CD4-positive, alpha-beta memory T cell (primary cell): ENCODE results near the gene TRAF3. TPM values are rescaled to one million over a fixed set of nuclear protein-coding genes. Genes with fewer than 3 reads are reported as not detected.

Experiments
- CTCF ChIA-PET: fragments of 350-600 bp; sonication (Branson Sonifier 250); formaldehyde crosslinking; loops from one replicate; lab custom pipeline; 2021; ENCODE audit warnings: inconsistent platforms; ENCODE audit not compliant: partially characterized antibody; lab: Charles Lee
- POLR2A ChIA-PET: fragments of 350-600 bp; sonication (Branson Sonifier 250); formaldehyde crosslinking; loops from one replicate; lab custom pipeline; 2021; ENCODE audit not compliant: partially characterized antibody; lab: Charles Lee
- DNase-seq, 5 donors: peaks; one replicate each; pipeline versions ENCODE4 v3.0.0 to v3.0.0-alpha.2; 2020 to 2022; ENCODE audit warnings: mixed read lengths in 1 of 5
- H3K27ac ChIP-seq: one replicate; pipeline ENCODE4 v1.7.0; 2013; ENCODE audit warnings: low read depth, low read length
- H3K27me3 ChIP-seq: 2 replicates; pipeline ENCODE4 v1.7.0; 2013; ENCODE audit warnings: mild to moderate bottlenecking, low read length, moderate library complexity; ENCODE audit not compliant: insufficient read depth
- H3K36me3 ChIP-seq: 2 replicates; pipeline ENCODE4 v1.7.0; 2013; ENCODE audit warnings: mild to moderate bottlenecking, low read length, moderate library complexity; ENCODE audit not compliant: insufficient read depth
- H3K4me1 ChIP-seq: 2 replicates; pipeline ENCODE4 v1.7.0; 2013; ENCODE audit warnings: mild to moderate bottlenecking, low read length, moderate library complexity; ENCODE audit not compliant: insufficient read depth
- H3K4me3 ChIP-seq, 2 donors: one replicate each; pipeline ENCODE4 v1.7.0; 2013; ENCODE audit warnings: low read length in 2 of 2, mild to moderate bottlenecking in 1 of 2
- H3K9me3 ChIP-seq, 2 donors: one replicate each; pipeline ENCODE4 v1.7.0; 2013; ENCODE audit warnings: low read length in 2 of 2, control low read depth in 1 of 2; ENCODE audit not compliant: control insufficient read depth in 1 of 2
- H3K27ac Mint-ChIP-seq, 7 donors: one replicate each; pipeline ENCODE4 v1.8.0; 2020 to 2021; ENCODE audit warnings: mixed read lengths in 7 of 7, mild to moderate bottlenecking in 6 of 7, inconsistent platforms in 3 of 7, moderate library complexity in 3 of 7
- H3K27me3 Mint-ChIP-seq, 2 donors: one replicate each; pipeline ENCODE4 v1.8.0; 2020 to 2021; ENCODE audit warnings: mixed read lengths in 2 of 2
- H3K36me3 Mint-ChIP-seq, 2 donors: one replicate each; pipeline ENCODE4 v1.8.0; 2020 to 2021; ENCODE audit warnings: mixed read lengths in 2 of 2, inconsistent platforms in 1 of 2, mild to moderate bottlenecking in 1 of 2
- H3K4me1 Mint-ChIP-seq, 4 donors: one replicate each; pipeline ENCODE4 v1.8.0; 2020 to 2021; ENCODE audit warnings: mixed read lengths in 4 of 4, mild to moderate bottlenecking in 1 of 4
- H3K4me3 Mint-ChIP-seq, 8 donors: one replicate each; pipeline ENCODE4 v1.8.0; 2020 to 2021; ENCODE audit warnings: mixed read lengths in 8 of 8, mild to moderate bottlenecking in 7 of 8, moderate library complexity in 6 of 8, inconsistent platforms in 3 of 8
- H3K9me3 Mint-ChIP-seq, 8 donors: one replicate each; pipeline ENCODE4 v1.8.0; 2020 to 2021; ENCODE audit warnings: mixed read lengths in 8 of 8, mild to moderate bottlenecking in 5 of 8, inconsistent platforms in 3 of 8, moderate library complexity in 1 of 8
- intact Hi-C: fragments of 100-400 bp; cut with micrococcal nuclease; formaldehyde crosslinking; loops from one replicate; pipeline ENCODE4 v1.15.1; 2023
- polyA plus RNA-seq, 2 donors: library from polyadenylated mRNA; unstranded; fragments of 300-500 nt; fragmentation: Illumina TruSeq; gene quantifications; one replicate each; pipeline ENCODE4 v1.2.3, GENCODE V29; 2021
- total RNA-seq, 2 experiments: library from RNA; stranded (reverse); gene quantifications; one replicate each; pipeline ENCODE4 v1.2.3, GENCODE V29; 2021

Gene TRAF3
- total and polyA plus RNA-seq, 4 experiments from 2014 or later: 14.9 to 44.8 (median 32.2) TPM

- peaks cover 39 to 77% (median 53%) of the 10 kb centered on the region in 4 donors for H3K4me1 Mint-ChIP-seq
- H3K27ac Mint-ChIP-seq: peak overlapping the region; percentile 88 to 97 (median 96)
- CTCF ChIA-PET: no interaction called here
- POLR2A ChIA-PET: interaction anchor here (1.0 to 1.7 kb wide), 2 partner anchors 28 to 41 kb away, joined by 4 read pairs; no protein-coding TSS in a partner anchor
- H3K36me3 ChIP-seq: no peaks in the 10 kb centered on the region
- peaks cover 0 to 8% (median 0%) of the 10 kb centered on the region in 8 donors for H3K9me3 Mint-ChIP-seq
- peak overlapping the region; percentile 82 to 94 (median 92) for H3K4me3 Mint-ChIP-seq
- H3K27ac ChIP-seq: peak overlapping the region; percentile 90
- H3K27me3 Mint-ChIP-seq: peaks cover 0 to 3% of the 10 kb centered on the region in 2 donors
- intact Hi-C loops: loop anchor here (2.0 to 10.0 kb wide), 3 partner anchors 186 to 691 kb away; partner anchors contain the start of genes CDC42BPB, HSP90AA1 and RCOR1
- no peaks in the 10 kb centered on the region for H3K27me3 ChIP-seq
- H3K36me3 Mint-ChIP-seq: peaks cover 6 to 17% of the 10 kb centered on the region in 2 donors
- DNase-seq: no peak
- H3K4me3 ChIP-seq: peak overlapping the region; percentile 48 to 55
- no peaks in the 10 kb centered on the region for H3K9me3 ChIP-seq
- H3K4me1 ChIP-seq: peaks cover 63% of the 10 kb centered on the region
Measured at GRCh38 chr14:102777711-102778337, 575 bp downstream of the TRAF3 start.

GRCh38 chr14:102778338-102779083 lies 1.3 kb downstream of the TRAF3 start:
- peaks cover 6 to 17% of the 10 kb centered on the region in 2 donors for H3K36me3 Mint-ChIP-seq
- no peaks in the 10 kb centered on the region for H3K9me3 ChIP-seq
- intact Hi-C loops: loop anchor here (5.0 to 10.0 kb wide), 2 partner anchors 186 to 276 kb away; partner anchors contain the start of genes CDC42BPB and RCOR1
- DNase-seq: peak; percentile 49 to 55 (median 52)
- H3K4me3 Mint-ChIP-seq: peak overlapping the region; percentile 82 to 94 (median 92)
- H3K4me3 ChIP-seq: peak overlapping the region; percentile 48 to 55
- peaks cover 0 to 6% (median 0%) of the 10 kb centered on the region in 8 donors for H3K9me3 Mint-ChIP-seq
- peaks cover 40 to 76% (median 54%) of the 10 kb centered on the region in 4 donors for H3K4me1 Mint-ChIP-seq
- no peaks in the 10 kb centered on the region for H3K36me3 ChIP-seq
- peak overlapping the region; percentile 90 for H3K27ac ChIP-seq
- peaks cover 0 to 3% of the 10 kb centered on the region in 2 donors for H3K27me3 Mint-ChIP-seq
- POLR2A ChIA-PET: interaction anchor here (1.0 to 1.7 kb wide), 2 partner anchors 28 to 41 kb away, joined by 4 read pairs; no protein-coding TSS in a partner anchor
- H3K27ac Mint-ChIP-seq: peak overlapping the region; percentile 88 to 97 (median 96)
- H3K27me3 ChIP-seq: no peaks in the 10 kb centered on the region
- peaks cover 69% of the 10 kb centered on the region for H3K4me1 ChIP-seq
- CTCF ChIA-PET: no interaction called here

- DNase-seq: no peak
- Histone ChIP-seq H3K4me1 (peaks cover 72% of the 10 kb centered on the region), H3K27me3 (no peaks in the 10 kb centered on the region), H3K9me3 (no peaks in the 10 kb centered on the region), H3K36me3 (no peaks in the 10 kb centered on the region), H3K4me3 (peak overlapping the region; percentile 48 to 55), H3K27ac (peak overlapping the region; percentile 90)
- Mint-ChIP-seq H3K4me1 (peaks cover 44 to 79% (median 59%) of the 10 kb centered on the region in 4 donors), H3K4me3 (peak overlapping the region; percentile 82 to 94 (median 92)), H3K27ac (peak overlapping the region; percentile 88 to 97 (median 96)), H3K9me3 (peaks cover 0 to 6% (median 0%) of the 10 kb centered on the region in 8 donors), H3K36me3 (peaks cover 6 to 19% of the 10 kb centered on the region in 2 donors), H3K27me3 (peaks cover 0 to 3% of the 10 kb centered on the region in 2 donors)
- ChIA-PET POLR2A (interaction anchor here (1.7 kb wide), 1 partner anchor 40 kb away, joined by 4 read pairs; no protein-coding TSS in a partner anchor), CTCF (interaction anchor here (1.1 kb wide), 1 partner anchor 9 kb away, joined by 3 read pairs; no protein-coding TSS in a partner anchor)
- intact Hi-C loops: loop anchor here (5.0 to 10.0 kb wide), 2 partner anchors 187 to 276 kb away; partner anchors contain the start of genes CDC42BPB and RCOR1
Measured at GRCh38 chr14:102779084-102779462, 1.8 kb downstream of the TRAF3 start.

GRCh38 chr14:102779574-102780315 lies 2.5 kb downstream of the TRAF3 start:
- DNase-seq: no peak
- Mint-ChIP-seq H3K27ac (peak overlapping the region; percentile 13 to 93 (median 65)), H3K9me3 (peaks cover 0 to 6% (median 0%) of the 10 kb centered on the region in 8 donors), H3K27me3 (peaks cover 0 to under 1% of the 10 kb centered on the region in 2 donors), H3K4me1 (peaks cover 45 to 79% (median 60%) of the 10 kb centered on the region in 4 donors), H3K36me3 (peaks cover 10 to 21% of the 10 kb centered on the region in 2 donors), H3K4me3 (peak overlapping the region; percentile 65 to 94 (median 92))
- Histone ChIP-seq H3K27ac (peak overlapping the region; percentile 90), H3K4me3 (peak overlapping the region; percentile 24 to 55), H3K36me3 (no peaks in the 10 kb centered on the region), H3K4me1 (peaks cover 71% of the 10 kb centered on the region), H3K9me3 (no peaks in the 10 kb centered on the region), H3K27me3 (no peaks in the 10 kb centered on the region)
- CTCF ChIA-PET: interaction anchor here (1.1 kb wide), 1 partner anchor 9 kb away, joined by 3 read pairs; no protein-coding TSS in a partner anchor
- POLR2A ChIA-PET: interaction anchor here (1.7 kb wide), 1 partner anchor 39 kb away, joined by 4 read pairs; no protein-coding TSS in a partner anchor
- intact Hi-C loops: loop anchor here (5.0 to 10.0 kb wide), 2 partner anchors 187 to 275 kb away; partner anchors contain the start of genes CDC42BPB and RCOR1

GRCh38 chr14:102781063-102781462 lies 3.8 kb downstream of the TRAF3 start:
- H3K36me3 Mint-ChIP-seq: peaks cover 10 to 23% of the 10 kb centered on the region in 2 donors
- no peaks in the 10 kb centered on the region for H3K27me3 Mint-ChIP-seq
- Histone ChIP-seq H3K4me1 (peaks cover 73% of the 10 kb centered on the region), H3K27me3 (no peaks in the 10 kb centered on the region), H3K9me3 (no peaks in the 10 kb centered on the region), H3K36me3 (no peaks in the 10 kb centered on the region), H3K4me3 (no peak overlapping the region), H3K27ac (no peak overlapping the region)
- CTCF ChIA-PET: no interaction called here
- DNase-seq: no peak
- H3K9me3 Mint-ChIP-seq: peaks cover 0 to 6% (median 0%) of the 10 kb centered on the region in 8 donors
- H3K4me1 Mint-ChIP-seq: peaks cover 53 to 81% (median 66%) of the 10 kb centered on the region in 4 donors
- intact Hi-C loops: no loop called here
- peak overlapping the region in 1 of 7 donors; percentile 35 for H3K27ac Mint-ChIP-seq
- peak overlapping the region in 5 of 8 donors; percentile 17 to 93 (median 64) for H3K4me3 Mint-ChIP-seq
- POLR2A ChIA-PET: no interaction called here

- peaks cover 79% of the 10 kb centered on the region for H3K4me1 ChIP-seq
- H3K27me3 ChIP-seq: no peaks in the 10 kb centered on the region
- Mint-ChIP-seq H3K27ac (peak overlapping the region in 1 of 7 donors; percentile 58), H3K36me3 (peaks cover 14 to 24% of the 10 kb centered on the region in 2 donors), H3K9me3 (peaks cover 0 to 6% (median 0%) of the 10 kb centered on the region in 8 donors), H3K27me3 (no peaks in the 10 kb centered on the region), H3K4me3 (peak overlapping the region in 3 of 8 donors; percentile 15 to 28 (median 21)), H3K4me1 (peaks cover 56 to 87% (median 71%) of the 10 kb centered on the region in 4 donors)
- no peaks in the 10 kb centered on the region for H3K9me3 ChIP-seq
- intact Hi-C loops: no loop called here
- CTCF ChIA-PET: interaction anchor here (1.5 to 3.3 kb wide), 3 partner anchors 9 to 89 kb away, joined by 3 to 11 read pairs (median 5); no protein-coding TSS in a partner anchor
- no peak overlapping the region for H3K4me3 ChIP-seq
- no peaks in the 10 kb centered on the region for H3K36me3 ChIP-seq
- POLR2A ChIA-PET: interaction anchor here (0.6 to 1.4 kb wide), 3 partner anchors 11 to 150 kb away, joined by 3 read pairs; no protein-coding TSS in a partner anchor
- DNase-seq: no peak
- H3K27ac ChIP-seq: no peak overlapping the region
Measured at GRCh38 chr14:102782974-102783373, 5.7 kb downstream of the TRAF3 start.
